Measurements from ENCODE around the gene SNAPC3. TPM values are rescaled to one million over a fixed set of nuclear protein-coding genes. Genes with fewer than 3 reads are reported as not detected.
"Not testable (repeated sequence)": the region's sequence is repeated elsewhere in the genome, so short reads cannot be mapped to it uniquely, and the experiment has no call there.

Gene SNAPC3
- total RNA-seq, 2 donors from 2014 or later: 41.3 to 52.5 TPM

GRCh38 chr9:15438891-15439290 is 16.2 kb downstream of the SNAPC3 start:
- Mint-ChIP-seq H3K27me3 (ENCODE audit: insufficient read depth) (no peaks in the 10 kb centered on the region), H3K9me3 (peaks cover 57% of the 10 kb centered on the region), H3K36me3 (ENCODE audit: low read depth) (peaks cover 92% of the 10 kb centered on the region), H3K4me3 (no peak overlapping the region), H3K4me1 (no peaks in the 10 kb centered on the region), H3K27ac (no peak overlapping the region)
- no peak for DNase-seq
- WGBS, 2 experiments (ENCODE audit: insufficient coverage in 1 of 2, insufficient read length in 1 of 2): 94 to 100% methylated on average over 1 to 6 of the region's 7 CpGs
- Histone ChIP-seq H3K4me1 (ENCODE audit: control insufficient read depth, insufficient read depth, low read length) (no peaks in the 10 kb centered on the region), H3K36me3 (ENCODE audit: control insufficient read depth, insufficient read depth, low read length) (peaks cover 75% of the 10 kb centered on the region), H3K27ac (ENCODE audit: low read depth, low read length) (no peak overlapping the region), H3K4me3 (ENCODE audit: low read length) (peak overlapping the region; percentile 43), H3K27me3 (ENCODE audit: control insufficient read depth, insufficient read depth, low read length, poor library complexity, severe bottlenecking) (no peaks in the 10 kb centered on the region), H3K9ac (ENCODE audit: extremely low read depth, low read length, poor library complexity, severe bottlenecking) (no peak overlapping the region), H3K9me3 (ENCODE audit: control insufficient read depth, low read length) (peaks cover 54% of the 10 kb centered on the region)
- TF ChIP-seq CTCF (conservative IDR thresholded peaks at IDR 0.05): no peak

DNA sequence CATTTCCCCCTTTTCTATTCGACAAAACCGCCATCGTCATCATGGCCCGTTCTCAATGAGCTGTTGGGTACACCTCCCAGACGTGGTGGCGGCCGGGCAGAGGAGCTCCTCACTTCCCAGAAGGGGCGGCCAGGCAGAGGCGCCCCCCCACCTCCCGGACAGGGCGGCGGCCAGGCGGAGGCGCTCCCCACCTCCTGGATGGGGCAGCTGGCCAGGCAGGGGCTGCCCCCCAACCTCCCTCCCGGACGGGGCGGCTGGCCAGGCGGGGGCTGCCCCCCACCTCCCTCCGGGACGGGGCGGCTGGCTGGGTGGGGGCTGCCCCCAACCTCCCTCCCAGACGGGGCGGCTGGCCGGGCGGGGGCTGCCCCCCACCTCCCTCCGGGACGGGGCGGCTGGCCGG is 19.2 kb downstream of the SNAPC3 start:
- peaks cover 59% of the 10 kb centered on the region for H3K9me3 Mint-ChIP-seq
- H3K9ac ChIP-seq (ENCODE audit: extremely low read depth, low read length, poor library complexity, severe bottlenecking); H3K4me1 Mint-ChIP-seq; H3K27me3 Mint-ChIP-seq (ENCODE audit: insufficient read depth); H3K27me3 ChIP-seq (ENCODE audit: control insufficient read depth, insufficient read depth, low read length, poor library complexity, severe bottlenecking); DNase-seq; H3K4me3 ChIP-seq (ENCODE audit: low read length); H3K4me3 Mint-ChIP-seq; H3K4me1 ChIP-seq (ENCODE audit: control insufficient read depth, insufficient read depth, low read length); H3K27ac Mint-ChIP-seq; H3K27ac ChIP-seq (ENCODE audit: low read depth, low read length): not testable (repeated sequence)
- WGBS, 2 experiments (ENCODE audit: insufficient coverage in 1 of 2, insufficient read length in 1 of 2): 90% methylated on average over 27 of the region's 29 CpGs; no CpG with 5 or more reads in 1 of the 2 experiments
- H3K36me3 Mint-ChIP-seq (ENCODE audit: low read depth): peaks cover 92% of the 10 kb centered on the region
- peaks cover 70% of the 10 kb centered on the region for H3K9me3 ChIP-seq (ENCODE audit: control insufficient read depth, low read length)
- peaks cover 76% of the 10 kb centered on the region for H3K36me3 ChIP-seq (ENCODE audit: control insufficient read depth, insufficient read depth, low read length)

- not testable (repeated sequence) for H3K4me3 Mint-ChIP-seq; H3K27me3 ChIP-seq (ENCODE audit: control insufficient read depth, insufficient read depth, low read length, poor library complexity, severe bottlenecking); H3K9ac ChIP-seq (ENCODE audit: extremely low read depth, low read length, poor library complexity, severe bottlenecking); H3K27ac ChIP-seq (ENCODE audit: low read depth, low read length); H3K27me3 Mint-ChIP-seq (ENCODE audit: insufficient read depth); H3K4me1 Mint-ChIP-seq; H3K4me3 ChIP-seq (ENCODE audit: low read length); DNase-seq; H3K4me1 ChIP-seq (ENCODE audit: control insufficient read depth, insufficient read depth, low read length); H3K27ac Mint-ChIP-seq
- Histone ChIP-seq H3K36me3 (ENCODE audit: control insufficient read depth, insufficient read depth, low read length) (peaks cover 76% of the 10 kb centered on the region), H3K9me3 (ENCODE audit: control insufficient read depth, low read length) (peaks cover 67% of the 10 kb centered on the region)
- 97% methylated on average over 7 to 33 of the region's 33 CpGs for WGBS, 2 experiments (ENCODE audit: insufficient coverage in 1 of 2, insufficient read length in 1 of 2)
- Mint-ChIP-seq H3K9me3 (peaks cover 59% of the 10 kb centered on the region), H3K36me3 (ENCODE audit: low read depth) (peaks cover 92% of the 10 kb centered on the region)
These were observed 19.6 kb downstream of the SNAPC3 start for GRCh38 chr9:15442264-15442663.

- no peaks in the 10 kb centered on the region for H3K27me3 Mint-ChIP-seq (ENCODE audit: insufficient read depth)
- Histone ChIP-seq H3K27ac (ENCODE audit: low read depth, low read length) (no peak overlapping the region), H3K9me3 (ENCODE audit: control insufficient read depth, low read length) (peaks cover 48% of the 10 kb centered on the region), H3K4me1 (ENCODE audit: control insufficient read depth, insufficient read depth, low read length) (peaks cover 2% of the 10 kb centered on the region), H3K4me3 (ENCODE audit: low read length) (peak overlapping the region; percentile 65), H3K36me3 (ENCODE audit: control insufficient read depth, insufficient read depth, low read length) (peaks cover 76% of the 10 kb centered on the region), H3K9ac (ENCODE audit: extremely low read depth, low read length, poor library complexity, severe bottlenecking) (no peak overlapping the region), H3K27me3 (ENCODE audit: control insufficient read depth, insufficient read depth, low read length, poor library complexity, severe bottlenecking) (no peaks in the 10 kb centered on the region)
- peaks cover 91% of the 10 kb centered on the region for H3K36me3 Mint-ChIP-seq (ENCODE audit: low read depth)
- 88 to 95% methylated on average over 3 of the region's 3 CpGs for WGBS, 2 experiments (ENCODE audit: insufficient coverage in 1 of 2, insufficient read length in 1 of 2)
- no peak for DNase-seq
- no peaks in the 10 kb centered on the region for H3K4me1 Mint-ChIP-seq
- no peak for TF ChIP-seq CTCF (conservative IDR thresholded peaks at IDR 0.05)
- H3K9me3 Mint-ChIP-seq: peaks cover 45% of the 10 kb centered on the region
- H3K4me3 Mint-ChIP-seq: no peak overlapping the region
- no peak overlapping the region for H3K27ac Mint-ChIP-seq
These were observed 21.5 kb downstream of the SNAPC3 start for GRCh38 chr9:15444141-15444540.

Data from endodermal cell (in vitro differentiated cells).